B cell (primary cell): ENCODE results near the gene RMND1. TPM values are rescaled to one million over a fixed set of nuclear protein-coding genes. Genes with fewer than 3 reads are reported as not detected.

Experiments
- ATAC-seq: fragments of 200-7000 bp; cut with Tn5 transposase; one replicate; pipeline ENCODE4 v1.10.0; 2021; ENCODE audit warnings: low read depth, mild to moderate bottlenecking, moderate number of reproducible peaks, moderate library complexity
- CTCF ChIA-PET: fragments of 350-600 bp; sonication (Branson Sonifier 250); formaldehyde crosslinking; loops from one replicate; lab custom pipeline; 2021; ENCODE audit warnings: antibody characterized with exemption, inconsistent platforms; lab: Charles Lee
- POLR2A ChIA-PET: fragments of 350-600 bp; sonication (Branson Sonifier 250); formaldehyde crosslinking; loops from one replicate; lab custom pipeline; 2021; ENCODE audit warnings: antibody characterized with exemption; lab: Charles Lee
- DNase-seq: peaks from one replicate; pipeline ENCODE4 v3.0.0; 2013
- H2AFZ ChIP-seq: 2 replicates; pipeline ENCODE4 v1.6.1; 2012; ENCODE audit warnings: mild to moderate bottlenecking, low read depth, low read length; ENCODE audit not compliant: insufficient read depth, poor library complexity, severe bottlenecking
- H3K27ac ChIP-seq, 2 donors: 1 replicate in 1 of 2; 2 replicates in 1 of 2; pipeline ENCODE4 v1.5.1; 2012 to 2013; ENCODE audit warnings: low read length in 2 of 2, mild to moderate bottlenecking in 2 of 2, moderate library complexity in 1 of 2
- H3K27me3 ChIP-seq, 4 experiments: fragments of 200-600 bp in 1 of 4; sonication (generic) in 1 of 4; replicated peaks in 1 of 4; 1 replicate in 2 of 4; 2 replicates in 2 of 4; pipeline versions ENCODE4 v1.6.1 to v1.7.0; 2013 to 2016; ENCODE audit warnings: low read length in 3 of 4, mild to moderate bottlenecking in 2 of 4, mixed read lengths in 1 of 4, moderate library complexity in 1 of 4; ENCODE audit not compliant: insufficient read depth in 4 of 4, control insufficient read depth in 3 of 4; ENCODE audit errors: control extremely low read depth in 1 of 4
- H3K36me3 ChIP-seq, 2 experiments: replicated peaks in 1 of 2; 1 replicate in 1 of 2; 2 replicates in 1 of 2; pipeline versions ENCODE4 v1.6.1 to v1.7.1; 2013; ENCODE audit warnings: low read length in 1 of 2; ENCODE audit not compliant: insufficient read depth in 2 of 2, control insufficient read depth in 1 of 2; ENCODE audit errors: control extremely low read depth in 1 of 2, extremely low read depth in 1 of 2
- H3K4me1 ChIP-seq, 2 donors: fragments of 200-600 bp in 1 of 2; sonication (generic) in 1 of 2; 1 replicate in 1 of 2; 2 replicates in 1 of 2; pipeline versions ENCODE4 v1.5.1 to v1.6.1; 2013 to 2017; ENCODE audit warnings: low read length in 2 of 2; ENCODE audit not compliant: control insufficient read depth in 2 of 2, insufficient read depth in 2 of 2
- H3K4me2 ChIP-seq: replicated peaks from 2 replicates; pipeline ENCODE3; 2012; ENCODE audit warnings: mild to moderate bottlenecking, low read depth, low read length; ENCODE audit not compliant: poor library complexity, severe bottlenecking
- H3K4me3 ChIP-seq, 5 experiments: fragments of 200-600 bp in 1 of 5; sonication (generic) in 1 of 5; 1 replicate in 3 of 5; 2 replicates in 2 of 5; pipeline versions ENCODE4 v1.5.1 to v1.7.0; 2011 to 2016; ENCODE audit warnings: low read length in 4 of 5, mild to moderate bottlenecking in 4 of 5, low read depth in 2 of 5, control low read depth in 1 of 5, moderate library complexity in 1 of 5; ENCODE audit not compliant: insufficient read depth in 1 of 5; ENCODE audit errors: control extremely low read depth in 1 of 5, extremely low read depth in 1 of 5
- H3K79me2 ChIP-seq: fragments of 200-600 bp; sonication (generic); one replicate; pipeline ENCODE4 v1.6.0; 2016; ENCODE audit warnings: low read length; ENCODE audit not compliant: control insufficient read depth, insufficient read depth
- H3K9ac ChIP-seq: fragments of 200-600 bp; sonication (generic); 2 replicates; pipeline ENCODE4 v1.6.1; 2017; ENCODE audit warnings: mild to moderate bottlenecking, low read length, moderate library complexity
- H3K9me3 ChIP-seq, 3 donors: one replicate each; pipeline versions ENCODE4 v1.6.1 to v1.7.1; 2013; ENCODE audit warnings: low read length in 2 of 3; ENCODE audit not compliant: control insufficient read depth in 2 of 3, insufficient read depth in 1 of 3; ENCODE audit errors: control extremely low read depth in 1 of 3
- H4K20me1 ChIP-seq: 2 replicates; pipeline ENCODE4 v1.6.0; 2012; ENCODE audit warnings: mild to moderate bottlenecking, low read length; ENCODE audit not compliant: insufficient read depth, control insufficient read depth, poor library complexity, severe bottlenecking
- H3K27ac Mint-ChIP-seq: one replicate; pipeline ENCODE4 v1.8.0; 2021; ENCODE audit warnings: mixed read lengths
- H3K27me3 Mint-ChIP-seq: one replicate; pipeline ENCODE4 v1.8.0; 2021; ENCODE audit warnings: mixed read lengths
- H3K4me1 Mint-ChIP-seq: one replicate; pipeline ENCODE4 v1.8.0; 2021; ENCODE audit warnings: mixed read lengths
- H3K4me3 Mint-ChIP-seq: one replicate; pipeline ENCODE4 v1.8.0; 2021; ENCODE audit warnings: mixed read lengths
- H3K9me3 Mint-ChIP-seq: one replicate; pipeline ENCODE4 v1.8.0; 2022; ENCODE audit warnings: mixed read lengths; ENCODE audit not compliant: insufficient read depth
- EZH2 ChIP-seq: IDR thresholded peaks from 2 replicates; pipeline ENCODE4 v1.6.1; 2012; ENCODE audit warnings: borderline replicate concordance, low read depth, mild to moderate bottlenecking, moderate library complexity, low read length; ENCODE audit not compliant: insufficient read depth, poor library complexity, severe bottlenecking
- WGBS: methylation state at CpG from one replicate; pipeline ENCODE4 v1.1.5; 2013; ENCODE audit warnings: missing lambda C conversion rate; ENCODE audit not compliant: insufficient coverage; 5-methylcytosine and 5-hydroxymethylcytosine counted together
- intact Hi-C: fragments of 100-400 bp; cut with micrococcal nuclease; formaldehyde crosslinking; loops from one replicate; pipeline ENCODE4 v1.10.0; 2022
- polyA plus RNA-seq: library from polyadenylated mRNA; depleted of rRNA; stranded (reverse); fragments of >200 nt; gene quantifications from 2 replicates; pipeline ENCODE4 v1.2.3, GENCODE V29; 2012
- total RNA-seq, 2 donors: library from RNA; stranded (reverse); fragments of 120-200 nt in 1 of 2; gene quantifications; 1 replicate in 1 of 2; 2 replicates in 1 of 2; pipeline versions ENCODE4 v1.2.3 to v1.2.4, GENCODE V29; 2013 to 2022
- TF ChIP-seq, protein P1 (sequence below): fragments of 200-600 bp; IDR thresholded peaks from one replicate; pipeline ENCODE4 v1.8.0; 2022; ENCODE audit warnings: antibody characterized with exemption, mild to moderate bottlenecking

RMND1 gene
- total and polyA plus RNA-seq, 2 donors (not counting 1 experiment from before 2014, with no cell fraction given), result 4.3 to 15.7 TPM

DNA sequence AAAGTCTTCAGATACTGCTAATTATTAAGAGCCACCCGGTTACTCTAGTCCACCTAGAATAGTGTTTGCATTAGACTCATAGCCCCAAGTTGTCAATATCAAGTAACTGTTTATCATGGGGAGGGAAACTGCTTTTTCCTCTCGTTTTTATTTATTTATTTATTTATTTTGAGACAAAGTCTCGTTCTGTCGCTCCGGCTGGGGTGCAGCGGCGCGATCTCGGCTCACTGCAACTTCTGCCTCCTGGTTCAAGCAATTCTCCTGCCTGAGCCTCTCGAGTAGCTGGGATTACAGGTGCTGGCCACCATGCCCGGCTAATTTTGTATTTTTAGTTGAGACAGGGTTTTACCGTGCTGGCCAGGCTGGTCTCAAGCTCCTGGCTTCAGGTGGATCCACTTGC, 25.8 kb upstream of the RMND1 start:
- CTCF ChIA-PET, result interaction anchor here (0.9 to 2.5 kb wide), 3 partner anchors 36 to 586 kb away, joined by 3 to 6 read pairs (median 4); no protein-coding TSS in a partner anchor

More for the DNA sequence above, 25.8 kb upstream of the RMND1 start:
- Histone ChIP-seq H3K36me3 (no peaks in the 10 kb centered on the region), H3K9me3 (peaks cover 0 to 4% (median 0%) of the 10 kb centered on the region in 3 donors), H2AFZ (no peak overlapping the region), H3K4me3 (no peak overlapping the region), H3K4me1 (peaks cover 13 to 20% of the 10 kb centered on the region in 2 donors), H3K9ac (no peak overlapping the region), H3K4me2 (no peak overlapping the region), H3K27ac (no peak overlapping the region), H4K20me1 (no peaks in the 10 kb centered on the region), H3K79me2 (no peaks in the 10 kb centered on the region), H3K27me3 (no peaks in the 10 kb centered on the region)
- DNase-seq, result no peak
- no peak for TF ChIP-seq EZH2
- TF ChIP-seq, protein P1, sequence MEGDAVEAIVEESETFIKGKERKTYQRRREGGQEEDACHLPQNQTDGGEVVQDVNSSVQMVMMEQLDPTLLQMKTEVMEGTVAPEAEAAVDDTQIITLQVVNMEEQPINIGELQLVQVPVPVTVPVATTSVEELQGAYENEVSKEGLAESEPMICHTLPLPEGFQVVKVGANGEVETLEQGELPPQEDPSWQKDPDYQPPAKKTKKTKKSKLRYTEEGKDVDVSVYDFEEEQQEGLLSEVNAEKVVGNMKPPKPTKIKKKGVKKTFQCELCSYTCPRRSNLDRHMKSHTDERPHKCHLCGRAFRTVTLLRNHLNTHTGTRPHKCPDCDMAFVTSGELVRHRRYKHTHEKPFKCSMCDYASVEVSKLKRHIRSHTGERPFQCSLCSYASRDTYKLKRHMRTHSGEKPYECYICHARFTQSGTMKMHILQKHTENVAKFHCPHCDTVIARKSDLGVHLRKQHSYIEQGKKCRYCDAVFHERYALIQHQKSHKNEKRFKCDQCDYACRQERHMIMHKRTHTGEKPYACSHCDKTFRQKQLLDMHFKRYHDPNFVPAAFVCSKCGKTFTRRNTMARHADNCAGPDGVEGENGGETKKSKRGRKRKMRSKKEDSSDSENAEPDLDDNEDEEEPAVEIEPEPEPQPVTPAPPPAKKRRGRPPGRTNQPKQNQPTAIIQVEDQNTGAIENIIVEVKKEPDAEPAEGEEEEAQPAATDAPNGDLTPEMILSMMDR, result no peak
- ATAC-seq, result no peak
- POLR2A ChIA-PET, result no interaction called here
- Mint-ChIP-seq H3K4me1 (peaks cover 28% of the 10 kb centered on the region), H3K27ac (no peak overlapping the region), H3K27me3 (no peaks in the 10 kb centered on the region), H3K4me3 (no peak overlapping the region), H3K9me3 (no peaks in the 10 kb centered on the region)
- intact Hi-C loops, result loop anchor here (2.0 to 5.0 kb wide), 2 partner anchors 35 to 463 kb away; no protein-coding TSS in a partner anchor
- 95% methylated on average over 8 of the region's 12 CpGs for WGBS
